NCI-H1417 (cell line): ENCODE results near the gene NME9.

Experiments
- DNase-seq, 3 experiments: peaks; one replicate each; lab custom pipeline; 2025; lab: John Stamatoyannopoulos, UW

NME9 gene

GRCh38 chr3:138282836-138283235 lies 46.8 kb downstream of the NME9 start:
- no peak for DNase-seq

- DNase-seq, result no peak
Measured at GRCh38 chr3:138281561-138281960, 48.1 kb downstream of the NME9 start.

- no peak for DNase-seq
Measured at GRCh38 chr3:138271189-138271794, 58.4 kb downstream of the NME9 start.

GRCh38 chr3:138270245-138270644 lies 59.4 kb downstream of the NME9 start:
- no peak for DNase-seq

- DNase-seq, result no peak
Measured at GRCh38 chr3:138267083-138267482, 62.6 kb downstream of the NME9 start.

GRCh38 chr3:138265745-138266144 lies 63.9 kb downstream of the NME9 start:
- DNase-seq, result no peak

DNA sequence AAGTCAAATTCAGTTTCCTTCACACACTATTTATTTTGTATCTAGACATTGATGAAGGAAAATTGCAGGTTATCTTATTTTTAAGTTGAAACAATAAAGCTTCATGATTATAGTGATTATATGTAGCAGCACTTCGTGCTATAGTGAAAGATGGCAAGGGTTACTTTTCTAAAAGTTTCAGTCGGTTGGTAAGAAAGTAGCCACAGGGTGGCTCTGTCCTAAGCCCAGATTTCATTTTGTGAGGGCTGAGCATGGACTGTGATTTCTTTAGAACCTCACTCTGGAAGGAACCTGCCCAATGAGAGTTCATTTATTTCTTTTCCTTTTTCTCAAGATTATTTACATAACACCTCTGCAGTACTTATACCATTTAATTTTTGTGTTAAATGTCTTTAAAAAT lies 66.5 kb downstream of the NME9 start:
- DNase-seq, result no peak

- no peak for DNase-seq
Measured at GRCh38 chr3:138260611-138261010, 69.0 kb downstream of the NME9 start.

DNA sequence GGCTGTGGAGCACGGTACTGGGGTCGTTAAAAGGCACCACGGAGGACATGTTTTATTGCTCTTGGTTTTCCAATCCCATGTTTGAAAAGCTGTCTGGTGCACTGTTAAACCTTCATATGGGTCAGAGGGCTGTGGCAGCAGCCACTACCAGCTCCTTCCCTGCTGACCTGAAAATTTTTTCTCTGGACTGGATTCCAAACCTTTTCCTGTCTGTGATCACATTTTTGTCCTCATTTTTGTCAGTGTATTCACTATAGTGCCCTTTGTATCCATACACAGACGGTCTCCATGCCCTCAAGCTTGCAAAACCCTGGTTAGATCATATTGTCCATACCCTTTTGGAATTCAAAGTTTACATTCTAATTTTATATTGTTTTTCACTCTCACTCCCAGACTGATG lies 70.5 kb downstream of the NME9 start:
- no peak for DNase-seq

DNA sequence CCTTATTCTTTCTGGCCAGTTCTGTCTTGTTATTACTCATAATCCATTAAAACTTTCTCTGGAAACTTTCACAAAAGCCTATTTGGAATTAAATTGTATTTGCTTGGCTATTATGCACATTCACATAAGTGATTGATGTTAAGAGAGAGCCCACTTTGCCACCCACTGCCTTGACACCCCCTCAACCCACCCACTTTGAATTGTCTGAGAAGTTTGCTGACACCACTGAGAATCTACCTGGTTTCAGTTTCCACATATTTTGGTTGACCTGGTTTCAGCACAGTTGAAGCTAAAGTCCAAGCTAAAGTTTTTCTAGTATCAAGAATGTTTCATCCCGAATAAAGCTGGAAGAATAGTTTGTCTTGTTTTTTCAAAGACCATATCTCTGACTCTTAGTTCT lies 71.7 kb downstream of the NME9 start:
- no peak for DNase-seq

DNA sequence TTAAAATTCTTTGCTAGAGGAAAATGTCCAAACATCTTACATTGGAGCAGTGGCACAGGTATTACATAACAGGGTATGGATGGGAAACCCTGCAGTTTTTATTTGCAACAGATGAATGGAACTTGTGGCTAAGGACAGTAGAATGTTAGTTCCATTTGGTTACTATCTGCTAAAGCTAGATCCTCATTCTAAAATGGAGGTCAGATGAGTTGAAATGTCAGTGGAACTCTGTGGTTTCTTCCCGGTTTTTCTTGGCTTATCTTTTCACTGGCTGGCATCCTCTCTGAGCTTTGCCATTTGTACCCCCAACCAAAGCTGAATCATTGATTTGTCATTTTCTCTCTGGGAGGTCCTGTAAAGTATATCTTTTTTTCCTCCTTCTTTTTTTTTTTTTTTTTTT lies 73.6 kb downstream of the NME9 start:
- DNase-seq, result no peak

GRCh38 chr3:138254216-138254615 lies 75.4 kb downstream of the NME9 start:
- DNase-seq, result no peak

DNA sequence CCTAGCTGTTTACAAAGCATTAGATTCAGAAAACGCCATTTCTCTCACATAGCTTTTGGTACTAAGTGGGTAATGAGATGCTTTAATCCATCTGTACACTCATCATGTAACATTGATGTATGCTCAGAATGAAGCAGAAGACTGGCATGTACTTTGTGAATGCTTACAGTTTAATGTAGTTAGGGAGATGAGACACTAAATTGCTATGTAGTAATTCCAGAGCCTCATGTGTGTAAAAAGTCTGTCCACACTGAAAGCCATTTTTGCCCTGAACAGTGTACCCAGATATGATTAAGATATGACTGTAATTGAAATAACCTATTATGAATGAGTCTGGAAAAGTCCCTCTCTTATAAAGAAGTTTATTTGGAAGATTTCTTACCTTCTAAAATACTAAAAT lies 76.0 kb downstream of the NME9 start:
- no peak for DNase-seq
